GM19239 (cell line): ENCODE data around the gene TACSTD2.
"Not testable (repeated sequence)": the region's sequence is repeated elsewhere in the genome, so short reads cannot be mapped to it uniquely, and the experiment has no call there.

ENCODE experiments used
- DNase-seq: peaks from one replicate; pipeline ENCODE4 v3.0.0; 2011; ENCODE audit warnings: low spot score; ENCODE audit not compliant: insufficient read length
- FAIRE-seq: peaks from 2 replicates; lab custom pipeline; 2011; peaks lifted over from hg19 to GRCh38; lab: Jason Lieb, UNC

Gene TACSTD2, protein sequence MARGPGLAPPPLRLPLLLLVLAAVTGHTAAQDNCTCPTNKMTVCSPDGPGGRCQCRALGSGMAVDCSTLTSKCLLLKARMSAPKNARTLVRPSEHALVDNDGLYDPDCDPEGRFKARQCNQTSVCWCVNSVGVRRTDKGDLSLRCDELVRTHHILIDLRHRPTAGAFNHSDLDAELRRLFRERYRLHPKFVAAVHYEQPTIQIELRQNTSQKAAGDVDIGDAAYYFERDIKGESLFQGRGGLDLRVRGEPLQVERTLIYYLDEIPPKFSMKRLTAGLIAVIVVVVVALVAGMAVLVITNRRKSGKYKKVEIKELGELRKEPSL

DNA sequence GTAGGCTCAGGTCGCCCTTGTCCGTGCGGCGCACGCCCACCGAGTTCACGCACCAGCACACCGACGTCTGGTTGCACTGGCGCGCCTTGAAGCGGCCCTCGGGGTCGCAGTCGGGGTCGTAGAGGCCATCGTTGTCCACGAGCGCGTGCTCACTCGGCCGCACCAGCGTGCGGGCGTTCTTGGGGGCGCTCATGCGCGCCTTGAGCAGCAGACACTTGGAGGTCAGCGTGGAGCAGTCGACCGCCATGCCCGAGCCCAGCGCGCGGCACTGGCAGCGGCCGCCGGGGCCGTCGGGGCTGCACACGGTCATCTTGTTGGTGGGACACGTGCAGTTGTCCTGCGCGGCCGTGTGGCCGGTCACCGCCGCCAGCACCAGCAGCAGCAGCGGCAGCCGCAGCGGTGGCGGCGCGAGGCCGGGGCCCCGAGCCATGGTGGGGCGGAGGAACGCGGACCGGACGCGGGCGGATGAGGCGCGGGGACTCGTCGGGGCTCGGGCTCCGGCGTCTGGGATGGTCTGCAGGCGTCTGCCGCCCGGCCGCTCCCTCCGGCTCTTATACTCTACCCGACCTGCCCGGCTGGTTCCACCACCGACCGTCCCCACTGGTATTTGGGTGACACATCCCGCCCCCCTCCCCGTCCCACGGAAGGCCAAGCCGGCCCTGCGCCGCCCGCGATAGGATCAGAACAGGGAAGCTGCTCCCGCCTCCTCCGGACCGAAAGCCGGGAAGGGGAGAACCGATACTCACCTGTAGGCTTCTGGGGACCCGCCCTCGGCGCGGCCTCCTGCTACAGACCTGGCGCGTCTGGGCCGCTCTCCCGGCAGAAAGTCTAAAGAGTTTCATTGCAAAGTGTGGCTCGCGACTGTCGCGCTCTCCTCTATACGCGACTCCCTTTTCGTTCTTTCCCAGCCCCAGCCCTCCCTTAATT, at the start of gene TACSTD2:
TSS of gene TACSTD2 (minus strand) at position 526 of the 927 bp plus-strand sequence. CDS start at position 430, 96 bp downstream.
- FAIRE-seq: no peak
- DNase-seq: no peak

DNA sequence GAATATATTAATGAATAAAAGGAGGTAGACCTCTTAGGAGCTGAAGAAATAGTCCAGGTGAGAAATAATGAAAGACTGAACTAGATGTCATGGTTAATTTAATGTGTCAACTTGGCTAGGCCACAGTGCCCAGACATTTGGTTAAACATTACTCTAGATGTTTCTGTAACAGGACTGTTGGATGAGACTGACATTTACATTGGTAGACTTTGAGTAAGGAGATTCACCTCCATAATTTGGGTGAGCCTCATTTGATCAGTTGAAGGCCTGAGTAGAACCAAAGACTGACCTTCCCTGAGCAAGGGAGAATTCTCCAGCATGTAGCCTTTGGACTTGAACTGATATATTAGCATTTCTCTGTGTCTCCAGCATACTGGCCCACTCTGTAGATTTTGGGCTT, 49.2 kb upstream of the TACSTD2 start:
- DNase-seq: no peak
- no peak for FAIRE-seq

DNA sequence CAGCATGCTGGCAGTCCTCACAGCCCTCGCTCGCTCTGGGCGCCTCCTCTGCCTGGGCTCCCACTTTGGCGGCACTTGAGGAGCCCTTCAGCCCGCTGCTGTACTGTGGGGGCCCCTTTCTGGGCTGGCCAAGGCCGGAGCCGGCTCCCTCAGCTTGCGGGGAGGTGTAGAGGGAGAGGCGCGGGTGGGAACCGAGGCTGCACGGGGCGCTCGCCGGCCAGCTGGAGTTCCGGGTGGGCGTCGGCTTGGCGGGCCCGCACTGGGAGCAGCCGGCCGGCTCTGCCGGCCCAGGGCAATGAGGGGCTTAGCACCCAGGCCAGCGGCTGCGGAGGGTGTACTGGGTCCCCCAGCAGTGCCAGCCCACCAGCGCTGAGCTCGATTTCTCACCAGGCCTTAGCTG, 46.2 kb upstream of the TACSTD2 start:
- DNase-seq, FAIRE-seq: not testable (repeated sequence)

DNA sequence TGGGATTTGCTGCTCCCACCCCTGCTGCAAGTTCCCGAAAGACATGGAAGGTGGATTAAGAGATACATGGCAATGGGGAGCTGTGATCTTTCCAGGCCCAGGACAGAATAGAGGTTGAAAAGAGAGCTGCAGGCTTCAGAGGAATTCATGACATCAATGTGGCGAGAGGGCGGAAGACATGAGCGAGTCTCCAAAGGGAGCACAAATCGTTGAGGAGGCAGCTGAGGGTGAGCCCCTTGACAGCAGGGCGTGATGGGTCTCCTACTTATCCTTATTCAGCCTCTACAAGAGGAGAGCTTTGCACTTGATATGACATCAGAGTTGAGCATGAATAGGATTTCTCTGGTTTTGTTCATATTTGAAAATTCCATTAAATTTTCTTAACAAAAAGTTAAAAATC, 45.5 kb upstream of the TACSTD2 start:
- DNase-seq (no peak), FAIRE-seq (no peak)

DNA sequence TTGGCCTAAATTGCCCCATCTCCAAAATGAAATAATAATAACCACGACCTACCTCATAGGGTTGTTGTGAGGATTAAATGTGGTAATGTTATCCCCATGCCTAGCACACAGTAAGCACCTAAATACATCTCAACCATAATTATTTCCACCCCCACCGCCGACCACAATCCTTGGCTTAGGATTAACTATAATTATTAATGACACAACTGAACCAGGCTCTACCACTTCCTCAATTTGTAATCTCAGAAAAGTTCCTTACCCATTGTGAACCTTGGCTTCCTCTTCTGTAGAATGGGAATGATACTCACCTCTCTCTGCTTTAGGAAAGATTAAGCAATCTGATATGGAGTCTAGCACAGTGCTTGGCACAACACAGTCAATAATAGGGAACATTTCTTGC, 44.3 kb upstream of the TACSTD2 start:
- no peak for DNase-seq
- no peak for FAIRE-seq

DNA sequence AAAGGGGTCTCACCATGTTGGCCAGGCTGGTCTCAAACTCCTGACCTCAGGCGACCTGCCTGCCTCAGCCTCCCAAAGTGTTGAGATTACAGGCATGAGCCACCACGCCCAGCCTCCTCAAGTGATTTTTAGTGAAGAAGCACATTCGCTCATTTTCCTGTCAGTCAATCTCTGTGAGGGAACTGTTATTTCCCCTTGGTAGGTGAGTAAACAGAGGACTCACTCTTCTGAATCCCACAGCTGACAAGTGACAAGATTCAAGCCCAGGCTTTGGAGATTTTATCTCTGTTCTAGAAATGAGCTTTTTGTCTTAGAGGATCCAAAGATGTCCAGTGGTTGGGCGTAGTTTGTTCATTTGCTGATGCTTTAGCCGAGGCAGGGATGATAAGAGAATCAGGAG, 43.9 kb upstream of the TACSTD2 start:
- DNase-seq (no peak), FAIRE-seq (no peak)

DNA sequence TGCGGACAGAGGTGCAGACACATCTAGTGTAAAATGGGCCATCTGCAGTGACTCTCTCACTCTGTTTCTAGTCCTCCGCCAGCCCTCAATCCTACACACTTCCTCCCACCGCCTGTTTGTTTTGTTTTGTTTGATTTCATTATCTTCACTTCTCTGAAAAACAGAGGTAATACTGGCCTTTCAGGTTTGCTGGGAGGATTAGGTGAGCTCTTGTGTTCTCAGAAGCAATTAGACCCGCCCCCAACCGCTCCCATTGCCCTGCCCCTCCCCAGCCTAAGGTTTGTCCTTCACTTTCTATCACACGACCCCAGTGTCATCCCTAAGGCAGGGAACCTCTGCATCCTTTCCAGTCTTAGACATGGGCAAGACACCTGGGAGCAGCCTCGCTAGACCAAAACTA, 43.2 kb upstream of the TACSTD2 start:
- no peak for FAIRE-seq
- no peak for DNase-seq

DNA sequence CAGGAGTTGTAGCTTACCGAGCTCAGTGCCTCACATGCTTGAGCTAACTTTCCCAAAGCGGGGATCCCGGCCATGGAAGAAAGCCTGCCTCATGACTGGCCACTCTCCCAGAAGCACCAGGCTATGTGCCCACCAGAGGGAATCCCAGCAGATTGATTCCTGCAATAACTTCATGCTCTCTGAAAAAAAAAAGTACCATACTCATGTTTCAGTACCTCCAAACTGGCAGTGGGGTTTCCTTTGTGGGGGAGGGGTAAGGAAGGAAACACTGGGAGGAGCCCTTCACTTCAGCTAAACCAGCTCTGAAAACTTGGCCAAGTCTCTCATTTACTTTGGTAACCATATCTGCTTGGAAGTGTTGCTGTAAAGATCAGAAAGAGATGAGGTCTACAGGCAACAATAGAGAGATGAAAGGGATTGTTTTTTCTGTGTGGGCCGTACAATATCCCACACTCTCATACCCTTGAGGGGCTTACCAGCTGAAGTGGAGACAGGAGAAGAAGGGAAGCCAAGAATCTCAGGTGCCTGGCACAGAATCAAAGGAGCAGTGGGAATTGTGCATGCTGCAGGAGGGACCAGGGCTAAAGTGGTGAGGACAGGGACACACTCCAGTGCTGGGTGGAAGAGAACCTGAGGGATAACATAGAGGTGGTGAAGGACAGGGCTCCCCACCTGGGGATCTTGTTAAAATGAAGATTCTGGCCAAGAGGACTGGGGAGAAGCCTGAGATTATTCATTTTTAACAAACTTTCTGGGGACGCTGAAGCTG, 42.4 kb upstream of the TACSTD2 start:
- FAIRE-seq: no peak
- no peak for DNase-seq

DNA sequence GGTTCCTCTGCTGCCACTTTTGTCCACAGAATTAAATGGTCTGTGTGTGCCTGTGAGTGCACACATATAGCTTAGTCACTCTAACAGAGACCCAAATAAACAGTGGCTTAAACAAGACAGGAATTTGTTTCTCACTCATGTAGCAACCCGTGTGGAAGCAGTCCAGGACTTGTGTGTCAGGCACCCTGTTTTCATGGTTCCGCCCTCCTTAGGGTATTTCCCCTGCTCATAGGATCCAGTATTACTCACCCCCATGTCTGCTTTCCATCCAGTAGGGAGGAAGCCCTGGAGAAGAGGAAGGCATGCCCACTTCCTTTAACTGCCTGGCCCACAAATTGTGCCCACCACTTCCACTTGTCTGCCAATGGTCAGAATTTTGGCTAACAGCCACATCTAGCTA, 41.3 kb upstream of the TACSTD2 start:
- DNase-seq: no peak
- no peak for FAIRE-seq

DNA sequence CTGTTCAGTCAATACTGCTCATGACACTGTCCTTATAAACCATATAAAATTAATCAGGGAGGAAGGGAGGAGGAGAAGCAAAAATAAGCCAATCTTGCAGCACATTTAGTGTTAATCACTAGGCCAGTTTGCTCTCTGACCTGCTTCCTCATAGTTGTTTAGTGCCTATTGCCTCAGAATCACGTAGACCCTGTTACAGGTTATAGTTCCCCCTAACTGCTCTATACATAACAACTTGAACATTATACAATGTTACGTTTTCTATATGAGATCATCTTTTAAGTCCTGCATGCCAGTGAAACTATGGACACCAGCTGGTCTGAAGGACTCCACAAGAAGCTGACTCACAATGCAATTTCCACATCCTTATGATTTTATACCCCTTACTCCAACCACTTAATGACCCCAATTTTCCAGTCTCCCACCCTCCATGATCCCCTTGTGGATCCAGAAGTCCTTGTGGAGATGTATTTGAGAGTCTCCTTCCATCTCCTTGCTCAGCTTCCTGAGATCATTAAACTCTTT, 34.9 kb upstream of the TACSTD2 start:
- no peak for DNase-seq

DNA sequence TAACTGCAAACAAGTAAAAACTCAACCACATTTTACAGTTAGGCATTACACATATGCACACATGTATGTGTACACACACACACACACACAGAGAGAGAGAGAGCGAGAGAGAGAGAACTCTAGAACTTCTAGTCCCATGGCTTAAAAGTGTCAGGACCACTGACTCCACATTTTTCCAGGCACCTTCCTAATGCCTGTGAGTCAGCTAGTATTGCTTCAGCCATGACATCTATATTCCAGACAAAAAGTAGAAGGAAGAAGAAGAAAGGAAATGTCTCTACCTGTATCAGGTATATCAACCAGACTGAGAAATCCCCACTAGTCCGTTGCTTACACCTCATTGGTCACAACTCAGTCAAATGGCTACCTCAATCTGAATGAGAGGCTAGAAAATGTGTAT, 31.9 kb upstream of the TACSTD2 start:
- no peak for DNase-seq
- FAIRE-seq: no peak

More for the DNA sequence above, 34.9 kb upstream of the TACSTD2 start:
- no peak for FAIRE-seq

DNA sequence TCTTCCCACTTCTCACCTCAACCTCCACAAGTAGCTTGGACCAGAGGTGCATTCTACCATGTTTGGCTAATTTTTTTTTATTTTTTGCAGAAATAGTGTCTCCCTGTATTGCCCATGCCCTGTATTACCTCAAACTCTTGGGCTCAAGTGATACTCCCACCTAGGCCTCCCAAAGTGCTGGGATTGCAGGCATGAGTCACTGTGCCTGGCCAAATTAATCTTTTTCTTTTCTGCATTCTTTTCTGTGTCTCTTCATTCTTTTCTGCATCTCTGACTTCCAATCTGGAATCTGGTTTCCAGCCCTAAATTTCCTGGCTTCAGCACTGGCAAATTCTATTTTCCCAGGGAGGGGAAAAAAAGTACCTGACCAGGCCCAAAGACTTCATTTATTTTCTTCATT, 31.2 kb upstream of the TACSTD2 start:
- no peak for FAIRE-seq

DNA sequence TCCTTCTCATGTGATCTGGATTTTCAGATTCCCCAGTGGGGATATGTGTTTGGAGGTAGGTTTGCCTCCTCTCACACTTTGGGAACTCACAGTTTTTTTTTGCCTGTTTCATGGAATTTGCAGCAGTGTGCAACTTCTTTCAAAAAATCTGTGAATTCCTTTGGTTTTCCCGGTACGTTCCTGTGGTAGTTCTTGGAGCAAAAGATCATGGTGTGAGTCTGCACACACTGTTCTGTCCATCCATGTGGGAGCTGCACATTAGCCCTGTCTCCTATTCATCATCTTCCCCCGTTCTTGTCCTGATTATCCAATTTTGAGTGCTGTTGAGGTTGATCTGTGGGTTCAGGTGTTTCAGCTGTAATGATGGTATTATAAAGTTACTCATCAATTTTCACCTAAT, 30.3 kb upstream of the TACSTD2 start:
- FAIRE-seq: no peak
- DNase-seq: no peak

More for the DNA sequence above, 31.2 kb upstream of the TACSTD2 start:
- DNase-seq: no peak

DNA sequence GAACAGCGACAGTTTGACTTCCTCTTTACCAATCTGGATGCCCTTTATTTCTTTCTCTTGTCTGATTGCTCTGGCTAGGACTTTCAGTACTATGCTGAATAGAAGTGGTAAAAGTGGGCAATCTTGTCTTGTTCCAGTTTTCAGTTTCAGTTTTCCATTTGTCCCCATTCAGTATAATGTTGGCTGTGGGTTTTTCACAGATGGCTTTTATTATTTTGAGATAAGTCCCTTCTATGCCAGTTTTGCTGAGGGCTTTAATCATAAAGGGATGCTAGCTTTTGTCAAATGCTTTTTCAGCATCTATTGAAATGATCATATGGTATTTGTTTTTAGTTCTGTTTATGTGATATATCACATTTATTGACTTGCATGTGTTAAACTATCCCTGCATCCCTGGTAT, 24.9 kb upstream of the TACSTD2 start:
- not testable (repeated sequence) for FAIRE-seq, DNase-seq

DNA sequence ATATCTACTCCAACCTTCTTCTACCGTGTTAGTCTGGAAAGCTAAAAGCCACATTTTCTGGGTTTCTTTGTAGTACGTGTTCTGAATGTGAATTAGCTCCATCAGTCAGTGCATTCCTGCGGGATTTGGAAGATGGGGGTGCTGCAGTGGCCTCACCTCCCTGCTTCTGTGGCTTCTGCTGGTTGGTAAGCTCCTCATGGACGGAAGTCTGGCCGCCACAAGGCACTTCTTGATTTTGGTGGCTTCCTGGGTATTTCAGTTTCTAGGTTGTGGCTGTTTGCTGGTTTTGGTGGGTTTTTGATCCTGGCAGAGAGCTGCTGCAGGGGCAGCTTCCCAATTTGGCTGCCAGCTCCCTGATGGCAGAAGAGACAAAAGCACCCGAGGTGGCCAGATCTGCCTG, 20.9 kb upstream of the TACSTD2 start:
- FAIRE-seq: no peak
- DNase-seq: no peak

DNA sequence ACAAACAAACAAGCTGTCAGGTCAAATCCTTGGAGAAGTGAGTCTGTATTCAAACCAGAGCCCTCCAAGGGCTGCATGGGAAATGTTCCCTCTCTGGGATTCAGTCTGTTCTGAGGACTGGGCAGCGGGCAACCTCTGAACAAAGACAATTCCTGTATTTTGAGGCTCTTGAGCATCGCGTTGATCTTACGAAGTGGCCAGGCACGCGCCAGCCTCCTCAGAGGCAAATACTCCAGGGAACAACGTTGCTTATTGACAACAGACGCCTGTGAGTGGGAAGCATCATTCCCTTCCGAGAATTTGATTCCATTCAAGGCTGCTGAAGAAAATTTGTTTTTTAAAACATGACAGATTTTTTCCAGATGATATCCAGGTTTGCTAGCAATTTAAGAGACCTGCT, 20.0 kb upstream of the TACSTD2 start:
- DNase-seq (no peak), FAIRE-seq (no peak)

DNA sequence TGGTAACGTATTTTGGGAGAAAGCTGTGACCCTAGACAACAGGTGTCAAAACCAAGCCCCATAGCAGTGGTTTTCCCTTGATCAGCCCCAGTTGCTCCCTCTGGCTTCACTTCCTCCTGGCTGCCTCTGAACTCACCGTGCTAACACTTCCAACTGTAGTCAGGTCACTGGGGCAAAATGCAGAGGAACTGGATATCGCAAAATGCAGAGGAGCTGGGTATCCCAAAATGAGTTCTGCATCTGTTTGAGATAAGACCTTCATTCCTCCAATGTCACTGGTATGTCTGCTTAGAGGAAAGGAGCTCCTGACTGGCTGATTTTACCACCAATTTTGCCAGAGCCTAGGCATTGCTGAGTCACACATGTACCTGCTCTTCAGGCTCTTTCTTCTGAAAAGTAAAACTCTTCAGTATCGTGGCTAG, 19.6 kb upstream of the TACSTD2 start:
- FAIRE-seq: no peak
- DNase-seq: no peak

DNA sequence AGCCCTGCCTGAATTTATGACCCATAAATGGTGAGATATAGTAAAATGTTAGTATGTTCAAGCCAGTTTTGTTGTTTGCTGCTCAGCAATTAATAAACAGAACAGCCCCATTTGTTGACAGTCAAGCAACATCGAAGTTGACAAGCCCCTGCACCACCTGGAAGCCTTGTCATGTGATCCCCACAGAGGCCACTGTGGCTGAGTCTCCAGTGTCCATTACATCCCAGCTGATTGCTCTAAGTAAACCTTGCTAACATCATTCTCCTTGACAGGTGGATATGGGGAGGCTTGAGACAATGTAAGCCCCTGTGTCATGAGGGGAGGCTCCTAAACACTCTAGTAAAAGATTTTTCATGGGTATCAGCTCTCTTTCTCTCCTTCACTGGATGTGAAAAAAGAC, 17.5 kb upstream of the TACSTD2 start:
- DNase-seq: no peak
- FAIRE-seq: no peak

DNA sequence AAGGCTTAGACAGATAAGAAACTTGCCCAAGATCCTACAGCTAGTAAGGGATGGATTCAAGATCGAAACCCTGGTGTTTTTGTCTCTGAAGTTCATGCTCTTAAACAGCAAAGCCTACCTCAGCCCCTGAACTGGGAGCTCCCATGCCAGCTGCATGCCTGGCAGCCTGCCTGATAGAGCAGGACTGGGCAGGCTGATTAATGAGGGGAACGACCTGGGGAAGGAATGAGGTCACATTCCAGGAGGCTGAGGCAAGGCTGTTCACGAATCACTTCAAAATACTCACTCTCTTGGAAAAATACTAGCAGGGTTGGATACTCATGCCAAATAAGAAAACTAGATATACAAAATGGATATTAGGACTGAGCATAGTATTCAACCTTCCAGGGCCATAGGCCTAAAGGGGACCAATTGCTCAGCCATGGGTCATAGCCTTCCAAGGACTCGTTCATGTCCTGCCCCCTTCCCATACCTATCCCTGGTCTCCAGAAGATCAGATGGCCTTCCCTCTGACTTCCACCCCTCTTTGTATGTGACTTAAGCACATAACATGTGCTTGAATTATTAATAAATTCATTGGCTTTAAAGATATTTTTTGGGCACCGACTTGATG, 15.6 kb upstream of the TACSTD2 start:
- no peak for DNase-seq
- FAIRE-seq: no peak

DNA sequence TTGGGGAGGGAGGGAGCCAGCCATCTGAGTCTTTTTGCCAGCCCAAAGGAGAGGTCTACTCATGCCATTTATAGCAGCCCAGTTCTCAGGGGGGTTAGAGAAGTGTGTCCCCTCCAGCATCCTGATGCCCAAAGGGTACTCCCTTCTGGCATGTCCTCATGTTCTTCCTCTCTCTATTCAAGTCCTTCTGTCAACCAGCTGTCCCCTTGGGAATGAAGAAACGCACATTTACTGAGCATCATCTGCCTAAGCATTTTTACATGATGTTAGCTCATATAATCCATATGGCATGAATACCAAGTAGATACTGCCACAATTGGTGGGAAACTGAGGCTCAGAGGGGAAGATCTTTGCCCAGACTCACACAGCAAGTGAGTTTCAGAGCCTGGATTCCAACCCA, 14.8 kb upstream of the TACSTD2 start:
- FAIRE-seq (no peak), DNase-seq (no peak)
